HEK293T (cell line): Measurements from ENCODE around the gene TMEM208.

Source experiments
- CTCF ChIA-PET: fragments of 350-600 bp; formaldehyde crosslinking; extraction: SDS; loops from one replicate; lab custom pipeline; 2021; ENCODE audit warnings: antibody characterized with exemption, inconsistent platforms; lab: Yijun Ruan, JAX
- POLR2A ChIA-PET: fragments of 350-600 bp; formaldehyde crosslinking; extraction: SDS; loops from one replicate; lab custom pipeline; 2020; ENCODE audit warnings: antibody characterized with exemption, inconsistent platforms; lab: Yijun Ruan, JAX
- DNase-seq: peaks from one replicate; pipeline ENCODE4 v3.0.0; 2012; ENCODE audit warnings: mixed read lengths; ENCODE audit errors: extremely low spot score
- ARNT ChIP-seq: fragments of 450-650 bp; IDR thresholded peaks from 2 replicates; pipeline ENCODE4 v1.6.1; 2017; ENCODE audit warnings: mild to moderate bottlenecking
- BHLHE40 ChIP-seq: fragments of 450-650 bp; IDR thresholded peaks from 2 replicates; pipeline ENCODE4 v1.6.1; 2016; ENCODE audit warnings: mild to moderate bottlenecking, moderate library complexity, borderline replicate concordance
- CTBP1 ChIP-seq: fragments of 450-650 bp; IDR thresholded peaks from 2 replicates; pipeline ENCODE4 v1.6.1; 2016; ENCODE audit warnings: borderline replicate concordance
- ELF4 ChIP-seq: fragments of 450-650 bp; IDR thresholded peaks from 2 replicates; pipeline ENCODE4 v1.6.1; 2017; ENCODE audit warnings: antibody characterized with exemption
- FOXA1 ChIP-seq: fragments of 450-650 bp; IDR thresholded peaks from 2 replicates; pipeline ENCODE4 v1.6.1; 2016; ENCODE audit warnings: mild to moderate bottlenecking
- FOXK2 ChIP-seq: fragments of 450-650 bp; IDR thresholded peaks from 2 replicates; pipeline ENCODE4 v1.6.1; 2016; ENCODE audit warnings: mild to moderate bottlenecking
- FOXM1 ChIP-seq: fragments of 450-650 bp; IDR thresholded peaks from 2 replicates; pipeline ENCODE4 v1.6.1; 2017; ENCODE audit warnings: mild to moderate bottlenecking, borderline replicate concordance
- HDGF ChIP-seq: fragments of 450-650 bp; IDR thresholded peaks from 2 replicates; pipeline ENCODE4 v1.6.1; 2017; ENCODE audit warnings: antibody characterized with exemption, borderline replicate concordance
- L3MBTL2 ChIP-seq: fragments of 450-650 bp; conservative IDR thresholded peaks from 2 replicates; pipeline ENCODE4 v1.6.1; 2016; ENCODE audit warnings: mild to moderate bottlenecking
- LEF1 ChIP-seq: fragments of 450-650 bp; IDR thresholded peaks from 2 replicates; pipeline ENCODE4 v1.6.1; 2017; ENCODE audit warnings: mild to moderate bottlenecking, borderline replicate concordance
- NFRKB ChIP-seq: fragments of 450-650 bp; IDR thresholded peaks from 2 replicates; pipeline ENCODE4 v1.6.1; 2016; ENCODE audit warnings: mild to moderate bottlenecking, moderate library complexity
- SP1 ChIP-seq: fragments of 450-650 bp; IDR thresholded peaks from 2 replicates; pipeline ENCODE4 v1.6.1; 2017
- SUZ12 ChIP-seq: fragments of 450-650 bp; IDR thresholded peaks from 2 replicates; pipeline ENCODE4 v1.6.1; 2016; ENCODE audit warnings: mild to moderate bottlenecking
- TARDBP ChIP-seq: fragments of 450-650 bp; IDR thresholded peaks from 2 replicates; pipeline ENCODE4 v1.6.1; 2016
- ZNF384 ChIP-seq: fragments of 450-650 bp; IDR thresholded peaks from 2 replicates; pipeline ENCODE4 v1.6.1; 2016
- TF ChIP-seq, protein P1 (sequence below): fragments of 450-650 bp; IDR thresholded peaks from 2 replicates; pipeline ENCODE4 v1.6.1; 2016

TMEM208 gene

DNA sequence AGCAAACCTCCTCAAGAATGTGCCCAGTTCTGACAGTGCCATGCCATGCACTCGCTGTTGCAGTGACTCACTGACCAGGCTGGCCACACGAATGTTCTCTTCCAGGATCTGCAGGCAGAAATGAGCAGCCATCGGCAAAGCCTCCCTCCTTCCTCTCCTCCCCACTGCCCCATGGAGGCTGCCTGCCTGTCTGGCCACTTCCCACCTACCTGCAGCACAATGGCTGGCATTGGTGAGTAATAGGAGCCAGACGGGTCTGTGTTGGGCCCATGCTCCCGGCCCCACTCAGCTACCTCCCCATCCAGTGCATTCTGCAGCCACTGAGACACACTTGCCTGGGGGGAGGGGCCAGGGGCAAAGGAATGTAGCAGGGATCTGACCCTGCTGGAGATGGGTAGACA is 40.4 kb upstream of the TMEM208 start:
- CTCF ChIA-PET, result interaction anchor here (1.4 kb wide), 1 partner anchor 17 kb away, joined by 4 read pairs; no protein-coding TSS in a partner anchor
- DNase-seq, result no peak
- POLR2A ChIA-PET, result interaction anchor here (1.0 kb wide), 1 partner anchor 20 kb away, joined by 3 read pairs; no protein-coding TSS in a partner anchor
- TF ChIP-seq NFRKB, result no peak
- TF ChIP-seq FOXK2, result no peak
- TF ChIP-seq ZNF384, result no peak
- TF ChIP-seq BHLHE40, result no peak
- no peak for TF ChIP-seq HDGF
- no peak for TF ChIP-seq CTBP1
- TF ChIP-seq ARNT, result no peak
- TF ChIP-seq, protein P1, sequence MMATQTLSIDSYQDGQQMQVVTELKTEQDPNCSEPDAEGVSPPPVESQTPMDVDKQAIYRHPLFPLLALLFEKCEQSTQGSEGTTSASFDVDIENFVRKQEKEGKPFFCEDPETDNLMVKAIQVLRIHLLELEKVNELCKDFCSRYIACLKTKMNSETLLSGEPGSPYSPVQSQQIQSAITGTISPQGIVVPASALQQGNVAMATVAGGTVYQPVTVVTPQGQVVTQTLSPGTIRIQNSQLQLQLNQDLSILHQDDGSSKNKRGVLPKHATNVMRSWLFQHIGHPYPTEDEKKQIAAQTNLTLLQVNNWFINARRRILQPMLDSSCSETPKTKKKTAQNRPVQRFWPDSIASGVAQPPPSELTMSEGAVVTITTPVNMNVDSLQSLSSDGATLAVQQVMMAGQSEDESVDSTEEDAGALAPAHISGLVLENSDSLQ, result no peak
- TF ChIP-seq FOXM1, result no peak
- no peak for TF ChIP-seq SP1
- no peak for TF ChIP-seq LEF1
- no peak for TF ChIP-seq TARDBP
- TF ChIP-seq SUZ12, result no peak
- no peak for TF ChIP-seq FOXA1
- no peak for TF ChIP-seq L3MBTL2
- no peak for TF ChIP-seq ELF4

DNA sequence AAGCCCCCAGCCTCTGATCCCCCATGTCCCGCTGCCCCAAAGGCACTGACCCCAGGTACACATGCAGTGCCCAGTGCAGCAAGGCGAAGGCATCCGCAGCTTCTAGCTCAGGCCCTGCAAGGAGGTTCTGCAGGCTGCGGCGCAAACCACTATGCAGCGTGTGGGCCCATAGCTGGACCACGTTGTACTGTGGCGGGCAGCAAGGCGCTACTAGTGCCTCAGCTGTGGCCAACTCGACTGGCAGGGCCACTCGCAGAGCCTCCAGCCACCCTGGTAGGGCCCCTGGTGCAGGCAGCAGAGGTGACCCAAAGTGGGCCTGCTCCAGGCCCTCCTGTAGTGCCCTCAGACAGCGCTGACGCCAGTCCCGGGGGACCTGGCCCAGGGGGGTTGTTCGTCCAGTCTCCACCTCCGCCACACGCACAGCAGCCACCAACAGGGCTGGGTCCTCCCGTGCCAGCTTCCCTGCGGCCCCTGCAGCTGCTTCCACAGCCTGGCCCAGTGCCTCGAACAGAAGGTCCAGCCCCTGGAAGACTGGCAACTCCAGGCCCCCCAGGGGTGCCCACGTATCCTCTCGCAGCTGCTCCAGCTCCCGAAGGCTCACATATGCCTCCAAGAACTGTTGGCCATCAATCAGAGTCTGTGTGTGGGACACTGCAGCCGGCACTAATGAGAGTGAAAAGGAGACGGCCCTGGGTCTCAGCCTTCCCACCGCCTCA is 39.6 kb upstream of the TMEM208 start:
- TF ChIP-seq FOXM1, result no peak
- no peak for TF ChIP-seq FOXA1
- no peak for TF ChIP-seq FOXK2
- no peak for TF ChIP-seq SP1
- TF ChIP-seq, protein P1, result no peak
- TF ChIP-seq ARNT, result no peak
- TF ChIP-seq ZNF384, result no peak
- TF ChIP-seq HDGF, result no peak
- no peak for TF ChIP-seq TARDBP
- TF ChIP-seq L3MBTL2, result no peak
- no peak for TF ChIP-seq LEF1
- no peak for TF ChIP-seq BHLHE40
- no peak for TF ChIP-seq ELF4
- no peak for TF ChIP-seq NFRKB
- no peak for TF ChIP-seq CTBP1
- no peak for TF ChIP-seq SUZ12
- ChIA-PET CTCF (interaction anchor here (1.4 kb wide), 1 partner anchor 18 kb away, joined by 4 read pairs; no protein-coding TSS in a partner anchor), POLR2A (no interaction called here)
- no peak for DNase-seq

DNA sequence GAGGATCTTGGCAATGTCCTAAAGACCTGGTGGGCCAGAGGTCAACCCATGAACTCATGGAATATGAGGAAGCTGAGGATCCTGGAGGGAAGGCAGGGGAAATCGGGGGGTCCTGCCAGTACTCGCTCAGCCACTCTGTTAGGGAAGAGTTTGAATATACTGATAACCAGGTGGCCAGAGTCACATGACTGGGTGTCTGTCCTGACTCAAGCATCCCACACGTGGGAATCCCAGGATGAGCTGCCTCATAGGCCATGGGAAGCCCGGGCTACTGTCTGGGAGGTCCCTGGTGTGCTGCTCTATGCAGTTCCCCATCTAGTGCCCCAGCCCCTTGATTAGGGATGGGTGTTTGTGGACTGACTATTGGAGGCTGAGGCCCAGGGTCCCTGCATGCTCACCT is 38.6 kb upstream of the TMEM208 start:
- no peak for TF ChIP-seq SP1
- no peak for DNase-seq
- ChIA-PET CTCF (no interaction called here), POLR2A (no interaction called here)

DNA sequence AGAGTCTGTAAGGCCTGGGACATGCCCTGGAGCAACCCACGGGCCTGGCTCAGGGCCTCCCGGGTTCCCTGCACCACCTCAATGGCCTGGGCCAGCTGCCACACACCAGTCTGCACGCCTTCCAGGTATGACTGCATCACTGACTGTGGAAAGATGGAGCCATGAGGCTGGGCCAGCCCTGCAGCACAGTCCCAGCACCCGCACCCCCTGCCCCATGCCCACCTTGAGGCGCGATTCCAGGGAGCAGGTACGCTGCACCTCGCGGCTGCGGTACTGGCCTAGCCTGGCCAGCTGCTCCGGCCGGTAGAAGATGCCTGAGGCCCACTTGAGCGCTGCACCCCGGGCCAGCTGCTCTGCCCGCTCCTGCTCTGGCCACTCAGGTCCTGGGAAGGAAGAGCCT is 38.1 kb upstream of the TMEM208 start:
- CTCF ChIA-PET, result no interaction called here
- POLR2A ChIA-PET, result no interaction called here

DNA sequence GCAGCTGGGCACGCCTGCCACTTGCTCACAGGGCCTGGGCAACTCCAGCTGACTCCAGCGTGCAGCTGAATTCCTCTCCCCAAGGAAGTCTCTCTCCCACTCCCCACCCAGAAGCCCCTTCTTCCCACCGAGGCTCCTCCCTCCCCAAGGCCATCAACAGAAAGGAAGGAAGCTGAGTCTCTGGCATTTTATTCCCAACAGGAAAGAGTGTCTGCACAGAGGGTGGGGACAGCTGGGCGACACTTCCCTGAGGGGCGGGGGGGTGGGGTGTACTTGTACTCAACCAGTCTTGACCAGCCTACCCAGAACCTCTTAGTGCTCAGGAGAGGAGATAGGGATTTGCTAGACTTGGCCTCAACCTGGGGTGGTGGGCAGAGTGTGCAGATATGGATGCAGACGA is 36.9 kb upstream of the TMEM208 start, which contains the start of gene EXOC3L1:
Gene EXOC3L1, minus strand, starts transcription at position 96 of the 400 bp plus-strand sequence. CDS start 460 bp downstream, outside the sequence.
- ChIA-PET CTCF (interaction anchor here (0.6 to 0.8 kb wide), 2 partner anchors 20 to 165 kb away, joined by 3 read pairs; partner anchors contain the start of gene NOL3), POLR2A (interaction anchor here (0.7 to 2.0 kb wide), 3 partner anchors 19 to 37 kb away, joined by 3 to 7 read pairs (median 5); partner anchors contain the start of genes NOL3 and TMEM208)
- no peak for TF ChIP-seq FOXK2
- no peak for TF ChIP-seq BHLHE40
- TF ChIP-seq CTBP1, result no peak
- TF ChIP-seq L3MBTL2, result no peak
- TF ChIP-seq HDGF, result no peak
- TF ChIP-seq ELF4, result no peak
- TF ChIP-seq ZNF384, result no peak
- no peak for TF ChIP-seq ARNT
- no peak for TF ChIP-seq LEF1
- no peak for DNase-seq

More for the DNA sequence above, 38.1 kb upstream of the TMEM208 start:
- DNase-seq, result no peak
- TF ChIP-seq ZNF384 (no peak), FOXA1 (no peak), FOXM1 (no peak), ELF4 (no peak), L3MBTL2 (no peak), BHLHE40 (no peak), ARNT (no peak), LEF1 (no peak), TARDBP (no peak), NFRKB (no peak), SUZ12 (no peak), FOXK2 (no peak), SP1 (no peak)
- TF ChIP-seq, protein P1, result no peak
